K562 (cell line): ENCODE measurements around the gene PTPN18. TPM values are rescaled to one million over a fixed set of nuclear protein-coding genes. Genes with fewer than 3 reads are reported as not detected.

Experiments used
- ADNP ChIP-seq: fragments of 200-800 bp; sonication (Bioruptor generic); IDR thresholded peaks from 2 replicates; pipeline ENCODE4 v1.6.1; 2016; ENCODE audit warnings: missing genetic modification characterization, missing compliant biosample characterization
- ATF7 ChIP-seq: fragments of 450-650 bp; IDR thresholded peaks from 2 replicates; pipeline ENCODE4 v1.7.1; 2014; ENCODE audit warnings: mild to moderate bottlenecking, moderate library complexity
- CBX2 ChIP-seq: fragments of 200-600 bp; sonication (generic); IDR thresholded peaks from one replicate; pipeline ENCODE4 v1.6.1; 2012; ENCODE audit warnings: mild to moderate bottlenecking, low read length, inconsistent platforms; ENCODE audit not compliant: insufficient read depth, poor library complexity, severe bottlenecking
- FOXA1 ChIP-seq: fragments of 450-650 bp; IDR thresholded peaks from 2 replicates; pipeline ENCODE4 v1.6.1; 2016; ENCODE audit warnings: mild to moderate bottlenecking, borderline replicate concordance
- GATA2 ChIP-seq: sonication (generic); formaldehyde crosslinking; IDR thresholded peaks from 2 replicates; pipeline ENCODE4 v1.4.0; 2020; ENCODE audit warnings: mild to moderate bottlenecking, missing genetic modification reagents
- L3MBTL2 ChIP-seq: fragments of 450-650 bp; IDR thresholded peaks from 2 replicates; pipeline ENCODE4 v1.6.1; 2016; ENCODE audit warnings: mild to moderate bottlenecking, moderate library complexity
- MEIS2 ChIP-seq: fragments of 450-650 bp; IDR thresholded peaks from 2 replicates; pipeline ENCODE4 v1.6.1; 2014; ENCODE audit warnings: mild to moderate bottlenecking; ENCODE audit not compliant: partially characterized antibody
- NR2F6 ChIP-seq: fragments of 450-650 bp; formaldehyde crosslinking; IDR thresholded peaks from 2 replicates; pipeline ENCODE4 v1.4.0; 2020; ENCODE audit warnings: mild to moderate bottlenecking
- RNF2 ChIP-seq: sonication (generic); IDR thresholded peaks from 2 replicates; pipeline ENCODE4 v1.6.1; 2016
- SAFB2 ChIP-seq: fragments of 200-400 bp; formaldehyde crosslinking; IDR thresholded peaks from 2 replicates; pipeline ENCODE4 v1.6.1; 2018; ENCODE audit warnings: borderline replicate concordance, low read length, low read depth, moderate library complexity; ENCODE audit not compliant: severe bottlenecking
- TAF15 ChIP-seq: fragments of 200-400 bp; formaldehyde crosslinking; IDR thresholded peaks from 2 replicates; pipeline ENCODE4 v1.6.1; 2017; ENCODE audit warnings: mild to moderate bottlenecking, low read depth, low read length, moderate library complexity
- ZFP1 ChIP-seq: fragments of 450-650 bp; formaldehyde crosslinking; IDR thresholded peaks from 2 replicates; pipeline ENCODE4 v1.4.0; 2020; ENCODE audit warnings: mild to moderate bottlenecking, mixed read lengths
- ZNF212 ChIP-seq: fragments of 450-650 bp; formaldehyde crosslinking; IDR thresholded peaks from 2 replicates; pipeline ENCODE4 v1.4.0; 2020; ENCODE audit warnings: mild to moderate bottlenecking
- polyA plus RNA-seq, 8 experiments: library from polyadenylated mRNA; depleted of rRNA in 4 of 8; stranded (reverse) in 5 of 8; unstranded in 3 of 8; fragments of >200 nt; fragmentation: Nextera tagmentation in 2 of 8; fragmentation: Illumina TruSeq in 1 of 8; extraction: Ambion mirVana in 2 of 8; extraction: Trizol in 1 of 8; gene quantifications; 2 replicates each; pipeline versions ENCODE4 v1.2.1 to v1.2.3, GENCODE V29; 2011 to 2014; ENCODE audit warnings: inconsistent platforms in 1 of 8, missing spikeins in 1 of 8
- total RNA-seq, 7 experiments: library from RNA; depleted of rRNA in 6 of 7; stranded (reverse); fragments of >200 nt in 6 of 7; fragmentation: Illumina TruSeq in 2 of 7; extraction: Trizol in 2 of 7; gene quantifications; 2 replicates each; pipeline versions ENCODE4 v1.2.1 to v1.2.3, GENCODE V29; 2011 to 2021; ENCODE audit warnings: low replicate concordance in 1 of 7
- TF ChIP-seq, protein P1 (sequence below), 2 experiments: fragments of 450-650 bp in 1 of 2; IDR thresholded peaks; 2 replicates each; pipeline ENCODE4 v1.6.1; 2011 to 2017; ENCODE audit warnings: low read depth in 2 of 2, antibody characterized with exemption in 1 of 2, borderline replicate concordance in 1 of 2, low read length in 1 of 2, mild to moderate bottlenecking in 1 of 2, mixed read lengths in 1 of 2; ENCODE audit not compliant: control insufficient read depth in 1 of 2
- TF ChIP-seq, protein P2 (sequence below): fragments of 250-450 bp; sonication (Bioruptor Pico); IDR thresholded peaks from 2 replicates; pipeline ENCODE4 v1.8.0; 2021; ENCODE audit warnings: mild to moderate bottlenecking, moderate library complexity
- TF ChIP-seq, protein P3 (sequence below): fragments of 200-400 bp; formaldehyde crosslinking; IDR thresholded peaks from 2 replicates; pipeline ENCODE4 v1.6.1; 2017; ENCODE audit warnings: mild to moderate bottlenecking, low read depth, low read length, moderate library complexity
- TF ChIP-seq, protein P4 (sequence below): conservative IDR thresholded peaks from 2 replicates; pipeline ENCODE4 v1.6.1; 2011; ENCODE audit warnings: low read depth, mild to moderate bottlenecking, low read length; ENCODE audit not compliant: control insufficient read depth
- TF ChIP-seq, protein P5 (sequence below): IDR thresholded peaks from 2 replicates; pipeline ENCODE4 v1.6.1; 2016; ENCODE audit warnings: missing genetic modification characterization, missing compliant biosample characterization

PTPN18 gene
- total and polyA plus RNA-seq, 9 of the 15 experiments (the other 6 are each of a cell fraction or from before 2014, with no cell fraction given): 11.6 to 90.7 (median 49.6) TPM

DNA sequence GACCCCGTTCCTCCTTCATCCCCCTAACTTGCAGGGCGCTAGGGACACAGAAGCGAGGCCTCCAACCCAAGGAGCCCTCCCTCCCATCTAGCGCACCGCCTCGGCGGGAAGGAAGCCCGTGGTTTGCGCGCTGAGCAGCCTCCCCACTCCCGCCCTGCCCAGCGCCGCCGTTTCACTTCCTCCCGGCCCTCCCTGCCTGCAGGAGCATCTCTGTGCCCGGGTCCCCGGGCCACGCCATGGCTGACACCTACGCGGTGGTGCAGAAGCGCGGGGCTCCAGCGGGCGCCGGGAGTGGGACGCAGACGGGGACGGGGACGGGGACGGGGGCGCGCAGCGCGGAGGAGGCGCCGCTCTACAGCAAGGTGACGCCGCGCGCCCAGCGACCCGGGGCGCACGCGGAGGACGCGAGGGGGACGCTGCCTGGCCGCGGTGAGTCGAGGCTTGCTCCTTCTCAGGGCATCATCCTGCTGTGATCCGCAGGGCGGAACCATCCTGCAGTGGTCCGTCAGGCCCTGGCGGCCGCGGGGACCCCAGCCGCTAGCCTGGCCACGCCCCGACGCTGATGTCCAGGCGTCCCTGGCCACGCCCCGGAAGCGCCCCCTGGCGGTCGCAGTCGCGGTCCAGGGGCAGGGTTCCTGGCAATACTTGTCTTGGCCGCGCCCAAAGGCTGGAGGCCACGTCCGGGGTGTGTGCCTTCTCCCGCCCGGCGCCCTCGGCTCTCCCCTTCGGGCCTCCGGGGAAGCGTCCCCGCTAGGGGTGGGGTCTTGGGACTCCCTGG is 16.4 kb downstream of the PTPN18 start (continued):
- TF ChIP-seq ADNP (tag): no peak
- TF ChIP-seq CBX2: no peak
- TF ChIP-seq, protein P1, sequence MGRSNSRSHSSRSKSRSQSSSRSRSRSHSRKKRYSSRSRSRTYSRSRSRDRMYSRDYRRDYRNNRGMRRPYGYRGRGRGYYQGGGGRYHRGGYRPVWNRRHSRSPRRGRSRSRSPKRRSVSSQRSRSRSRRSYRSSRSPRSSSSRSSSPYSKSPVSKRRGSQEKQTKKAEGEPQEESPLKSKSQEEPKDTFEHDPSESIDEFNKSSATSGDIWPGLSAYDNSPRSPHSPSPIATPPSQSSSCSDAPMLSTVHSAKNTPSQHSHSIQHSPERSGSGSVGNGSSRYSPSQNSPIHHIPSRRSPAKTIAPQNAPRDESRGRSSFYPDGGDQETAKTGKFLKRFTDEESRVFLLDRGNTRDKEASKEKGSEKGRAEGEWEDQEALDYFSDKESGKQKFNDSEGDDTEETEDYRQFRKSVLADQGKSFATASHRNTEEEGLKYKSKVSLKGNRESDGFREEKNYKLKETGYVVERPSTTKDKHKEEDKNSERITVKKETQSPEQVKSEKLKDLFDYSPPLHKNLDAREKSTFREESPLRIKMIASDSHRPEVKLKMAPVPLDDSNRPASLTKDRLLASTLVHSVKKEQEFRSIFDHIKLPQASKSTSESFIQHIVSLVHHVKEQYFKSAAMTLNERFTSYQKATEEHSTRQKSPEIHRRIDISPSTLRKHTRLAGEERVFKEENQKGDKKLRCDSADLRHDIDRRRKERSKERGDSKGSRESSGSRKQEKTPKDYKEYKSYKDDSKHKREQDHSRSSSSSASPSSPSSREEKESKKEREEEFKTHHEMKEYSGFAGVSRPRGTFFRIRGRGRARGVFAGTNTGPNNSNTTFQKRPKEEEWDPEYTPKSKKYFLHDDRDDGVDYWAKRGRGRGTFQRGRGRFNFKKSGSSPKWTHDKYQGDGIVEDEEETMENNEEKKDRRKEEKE (IDR thresholded peaks at IDR 0.05; ENCODE audit: borderline replicate concordance in 1 of 2, control insufficient read depth in 1 of 2, low read depth in 2 of 2, low read length in 1 of 2): no peak
- TF ChIP-seq FOXA1: no peak
- TF ChIP-seq L3MBTL2: peak; percentile 81
- TF ChIP-seq, protein P2, sequence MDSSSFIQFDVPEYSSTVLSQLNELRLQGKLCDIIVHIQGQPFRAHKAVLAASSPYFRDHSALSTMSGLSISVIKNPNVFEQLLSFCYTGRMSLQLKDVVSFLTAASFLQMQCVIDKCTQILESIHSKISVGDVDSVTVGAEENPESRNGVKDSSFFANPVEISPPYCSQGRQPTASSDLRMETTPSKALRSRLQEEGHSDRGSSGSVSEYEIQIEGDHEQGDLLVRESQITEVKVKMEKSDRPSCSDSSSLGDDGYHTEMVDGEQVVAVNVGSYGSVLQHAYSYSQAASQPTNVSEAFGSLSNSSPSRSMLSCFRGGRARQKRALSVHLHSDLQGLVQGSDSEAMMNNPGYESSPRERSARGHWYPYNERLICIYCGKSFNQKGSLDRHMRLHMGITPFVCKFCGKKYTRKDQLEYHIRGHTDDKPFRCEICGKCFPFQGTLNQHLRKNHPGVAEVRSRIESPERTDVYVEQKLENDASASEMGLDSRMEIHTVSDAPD: no peak
- no peak for TF ChIP-seq ZFP1 (CRISPR knock-in tag)
- no peak for TF ChIP-seq SAFB2
- no peak for TF ChIP-seq ZNF212 (CRISPR knock-in tag)
- no peak for TF ChIP-seq GATA2 (CRISPR knock-in tag)
- TF ChIP-seq, protein P3, sequence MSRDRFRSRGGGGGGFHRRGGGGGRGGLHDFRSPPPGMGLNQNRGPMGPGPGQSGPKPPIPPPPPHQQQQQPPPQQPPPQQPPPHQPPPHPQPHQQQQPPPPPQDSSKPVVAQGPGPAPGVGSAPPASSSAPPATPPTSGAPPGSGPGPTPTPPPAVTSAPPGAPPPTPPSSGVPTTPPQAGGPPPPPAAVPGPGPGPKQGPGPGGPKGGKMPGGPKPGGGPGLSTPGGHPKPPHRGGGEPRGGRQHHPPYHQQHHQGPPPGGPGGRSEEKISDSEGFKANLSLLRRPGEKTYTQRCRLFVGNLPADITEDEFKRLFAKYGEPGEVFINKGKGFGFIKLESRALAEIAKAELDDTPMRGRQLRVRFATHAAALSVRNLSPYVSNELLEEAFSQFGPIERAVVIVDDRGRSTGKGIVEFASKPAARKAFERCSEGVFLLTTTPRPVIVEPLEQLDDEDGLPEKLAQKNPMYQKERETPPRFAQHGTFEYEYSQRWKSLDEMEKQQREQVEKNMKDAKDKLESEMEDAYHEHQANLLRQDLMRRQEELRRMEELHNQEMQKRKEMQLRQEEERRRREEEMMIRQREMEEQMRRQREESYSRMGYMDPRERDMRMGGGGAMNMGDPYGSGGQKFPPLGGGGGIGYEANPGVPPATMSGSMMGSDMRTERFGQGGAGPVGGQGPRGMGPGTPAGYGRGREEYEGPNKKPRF: no peak
- no peak for TF ChIP-seq TAF15
- peak; percentile 32 for TF ChIP-seq MEIS2
- TF ChIP-seq, protein P4, sequence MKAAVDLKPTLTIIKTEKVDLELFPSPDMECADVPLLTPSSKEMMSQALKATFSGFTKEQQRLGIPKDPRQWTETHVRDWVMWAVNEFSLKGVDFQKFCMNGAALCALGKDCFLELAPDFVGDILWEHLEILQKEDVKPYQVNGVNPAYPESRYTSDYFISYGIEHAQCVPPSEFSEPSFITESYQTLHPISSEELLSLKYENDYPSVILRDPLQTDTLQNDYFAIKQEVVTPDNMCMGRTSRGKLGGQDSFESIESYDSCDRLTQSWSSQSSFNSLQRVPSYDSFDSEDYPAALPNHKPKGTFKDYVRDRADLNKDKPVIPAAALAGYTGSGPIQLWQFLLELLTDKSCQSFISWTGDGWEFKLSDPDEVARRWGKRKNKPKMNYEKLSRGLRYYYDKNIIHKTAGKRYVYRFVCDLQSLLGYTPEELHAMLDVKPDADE: peak; percentile 81
- peak; percentile 76 for TF ChIP-seq ATF7
- TF ChIP-seq, protein P5, sequence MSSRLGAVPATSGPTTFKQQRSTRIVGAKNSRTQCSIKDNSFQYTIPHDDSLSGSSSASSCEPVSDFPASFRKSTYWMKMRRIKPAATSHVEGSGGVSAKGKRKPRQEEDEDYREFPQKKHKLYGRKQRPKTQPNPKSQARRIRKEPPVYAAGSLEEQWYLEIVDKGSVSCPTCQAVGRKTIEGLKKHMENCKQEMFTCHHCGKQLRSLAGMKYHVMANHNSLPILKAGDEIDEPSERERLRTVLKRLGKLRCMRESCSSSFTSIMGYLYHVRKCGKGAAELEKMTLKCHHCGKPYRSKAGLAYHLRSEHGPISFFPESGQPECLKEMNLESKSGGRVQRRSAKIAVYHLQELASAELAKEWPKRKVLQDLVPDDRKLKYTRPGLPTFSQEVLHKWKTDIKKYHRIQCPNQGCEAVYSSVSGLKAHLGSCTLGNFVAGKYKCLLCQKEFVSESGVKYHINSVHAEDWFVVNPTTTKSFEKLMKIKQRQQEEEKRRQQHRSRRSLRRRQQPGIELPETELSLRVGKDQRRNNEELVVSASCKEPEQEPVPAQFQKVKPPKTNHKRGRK: no peak
- no peak for TF ChIP-seq NR2F6 (CRISPR knock-in tag)
- peak; percentile 50; the same call in 1 of the 2 replicates for TF ChIP-seq RNF2
